Choroid plexus epithelial cell (primary cell): ENCODE data around the gene SHLD2.
"Not testable (repeated sequence)": the region's sequence is repeated elsewhere in the genome, so short reads cannot be mapped to it uniquely, and the experiment has no call there.

Experiments used
- DNase-seq: peaks from one replicate; pipeline ENCODE4 v3.0.0-alpha.2; 2010; ENCODE audit warnings: low read depth
- H3K4me3 ChIP-seq: 2 replicates; pipeline ENCODE4 v1.5.1; 2011; ENCODE audit warnings: low read depth, mild to moderate bottlenecking, control low read depth, low read length, moderate library complexity
- CTCF ChIP-seq: conservative IDR thresholded peaks from 2 replicates; pipeline ENCODE4 v1.5.1; 2011; ENCODE audit warnings: low read depth, mild to moderate bottlenecking, control low read depth, inconsistent platforms, low read length, moderate library complexity

Gene SHLD2

GRCh38 chr10:87149020-87149609, 54.1 kb downstream of the SHLD2 start:
- not testable (repeated sequence) for H3K4me3 ChIP-seq, DNase-seq
- TF ChIP-seq CTCF, result peak; percentile 1

- H3K4me3 ChIP-seq, result not testable (repeated sequence)
These were observed 56.5 kb downstream of the SHLD2 start for GRCh38 chr10:87151516-87151915.

GRCh38 chr10:87156841-87157240, 61.8 kb downstream of the SHLD2 start:
- not testable (repeated sequence) for DNase-seq

More at GRCh38 chr10:87151516-87151915, 56.5 kb downstream of the SHLD2 start:
- not testable (repeated sequence) for DNase-seq

GRCh38 chr10:87157821-87158220, 62.8 kb downstream of the SHLD2 start:
- DNase-seq, result peak; percentile 89
- not testable (repeated sequence) for H3K4me3 ChIP-seq

More at GRCh38 chr10:87156841-87157240, 61.8 kb downstream of the SHLD2 start:
- H3K4me3 ChIP-seq, result not testable (repeated sequence)

GRCh38 chr10:87162703-87163293, 67.8 kb downstream of the SHLD2 start:
- peak; percentile 70 for DNase-seq
- TF ChIP-seq CTCF, result peak; percentile 26

GRCh38 chr10:87163414-87163813, 68.4 kb downstream of the SHLD2 start:
- H3K4me3 ChIP-seq, DNase-seq: not testable (repeated sequence)

More at GRCh38 chr10:87162703-87163293, 67.8 kb downstream of the SHLD2 start:
- H3K4me3 ChIP-seq, result not testable (repeated sequence)

GRCh38 chr10:87169857-87170256, 74.9 kb downstream of the SHLD2 start:
- H3K4me3 ChIP-seq, DNase-seq: not testable (repeated sequence)

GRCh38 chr10:87170705-87171104, 75.7 kb downstream of the SHLD2 start:
- H3K4me3 ChIP-seq, DNase-seq: not testable (repeated sequence)

- not testable (repeated sequence) for DNase-seq, H3K4me3 ChIP-seq
These were observed 76.7 kb downstream of the SHLD2 start for GRCh38 chr10:87171670-87172069.

GRCh38 chr10:87172178-87172577, 77.2 kb downstream of the SHLD2 start:
- H3K4me3 ChIP-seq, DNase-seq: not testable (repeated sequence)

GRCh38 chr10:87177587-87177986, 82.6 kb downstream of the SHLD2 start:
- H3K4me3 ChIP-seq, DNase-seq: not testable (repeated sequence)

GRCh38 chr10:87184421-87184820, 89.4 kb downstream of the SHLD2 start:
- DNase-seq, result peak; percentile 18
- not testable (repeated sequence) for H3K4me3 ChIP-seq

GRCh38 chr10:87186016-87186415, 91.0 kb downstream of the SHLD2 start:
- DNase-seq, H3K4me3 ChIP-seq: not testable (repeated sequence)

- DNase-seq, H3K4me3 ChIP-seq: not testable (repeated sequence)
These were observed 92.6 kb downstream of the SHLD2 start for GRCh38 chr10:87187573-87187972.

- H3K4me3 ChIP-seq, DNase-seq: not testable (repeated sequence)
These were observed 96.8 kb downstream of the SHLD2 start for GRCh38 chr10:87191841-87192240.

GRCh38 chr10:87200924-87201323, 105.9 kb downstream of the SHLD2 start:
- peak; percentile 25 for DNase-seq
- H3K4me3 ChIP-seq, result not testable (repeated sequence)

GRCh38 chr10:87204801-87205200, 109.8 kb downstream of the SHLD2 start:
- not testable (repeated sequence) for DNase-seq, H3K4me3 ChIP-seq

GRCh38 chr10:87206922-87207321, 111.9 kb downstream of the SHLD2 start:
- not testable (repeated sequence) for DNase-seq, H3K4me3 ChIP-seq
